WTC11 (cell line): ENCODE measurements around the gene AJM1.

Source experiments
- ATF1 ChIP-seq: sonication (generic); formaldehyde crosslinking; IDR thresholded peaks from 2 replicates; pipeline ENCODE4 v1.8.1; 2023; ENCODE audit warnings: mild to moderate bottlenecking, moderate library complexity, missing genetic modification reagents
- CTCF ChIP-seq: fragments of 200-600 bp; IDR thresholded peaks from 2 replicates; pipeline ENCODE4 v1.8.0; 2022; ENCODE audit warnings: antibody characterized with exemption
- ESRRA ChIP-seq: sonication (generic); formaldehyde crosslinking; IDR thresholded peaks from 2 replicates; pipeline ENCODE4 v1.8.1; 2022; ENCODE audit warnings: mild to moderate bottlenecking, missing genetic modification reagents, borderline replicate concordance
- HMGA2 ChIP-seq: fragments of 250-450 bp; sonication (Bioruptor Pico); IDR thresholded peaks from 2 replicates; pipeline ENCODE4 v1.4.0; 2021; ENCODE audit warnings: mild to moderate bottlenecking, moderate library complexity

- TF ChIP-seq ESRRA (CRISPR knock-in tag), result no peak
- no peak for TF ChIP-seq CTCF
- TF ChIP-seq HMGA2 (CRISPR knock-in tag), result no peak
- no peak for TF ChIP-seq ATF1
Measured at GRCh38 chr9:136806631-136807201, 35.6 kb upstream of the AJM1 start.
